GM21515 (cell line): ENCODE measurements around the gene PAQR4.

Experiments
- ATAC-seq: cut with Tn5 transposase; IDR thresholded peaks from one replicate; pipeline ENCODE4 v1.9.1; 2021; ENCODE audit not compliant: unreplicated experiment

The PAQR4 gene

DNA sequence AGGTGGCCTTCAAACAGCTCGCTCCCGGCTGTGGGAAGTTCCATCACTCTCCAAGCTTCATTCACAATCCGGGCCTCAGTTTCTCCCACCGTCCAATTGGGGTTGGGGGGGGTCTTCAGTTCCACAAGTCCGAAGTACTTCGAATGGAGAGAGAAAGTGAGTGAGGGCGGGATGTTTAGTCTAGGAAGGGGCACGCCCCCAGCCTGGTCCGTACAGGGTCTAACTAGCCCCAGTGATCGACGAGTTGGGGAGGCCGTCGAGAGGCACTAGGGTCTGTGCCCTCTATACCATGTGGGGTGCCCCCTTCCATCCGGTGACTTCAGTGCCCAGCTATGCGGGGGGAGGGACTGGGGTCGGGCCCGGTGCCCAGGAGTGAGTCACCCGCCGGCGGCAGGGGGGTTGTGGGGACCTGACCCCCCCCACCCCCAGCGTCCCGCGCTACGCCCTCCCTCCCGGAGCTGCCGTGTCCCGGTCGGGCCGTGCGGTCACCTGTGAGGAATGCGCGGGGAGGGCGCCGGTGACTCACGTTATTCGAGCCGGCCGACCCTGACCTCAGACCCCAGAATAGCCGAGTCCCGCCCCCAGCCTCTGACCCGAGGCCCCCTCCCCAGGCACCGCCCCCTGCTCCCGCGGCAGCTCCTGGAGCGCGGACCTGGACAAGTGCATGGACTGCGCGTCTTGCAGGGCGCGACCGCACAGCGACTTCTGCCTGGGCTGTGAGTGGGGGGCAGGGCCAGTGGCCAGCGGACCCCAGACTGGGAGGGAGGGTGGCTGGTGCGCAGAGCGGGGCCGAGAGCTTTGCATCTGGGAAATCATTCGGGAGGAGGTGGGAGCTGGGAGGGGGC is 51.7 kb downstream of the PAQR4 start:
- no peak for ATAC-seq

DNA sequence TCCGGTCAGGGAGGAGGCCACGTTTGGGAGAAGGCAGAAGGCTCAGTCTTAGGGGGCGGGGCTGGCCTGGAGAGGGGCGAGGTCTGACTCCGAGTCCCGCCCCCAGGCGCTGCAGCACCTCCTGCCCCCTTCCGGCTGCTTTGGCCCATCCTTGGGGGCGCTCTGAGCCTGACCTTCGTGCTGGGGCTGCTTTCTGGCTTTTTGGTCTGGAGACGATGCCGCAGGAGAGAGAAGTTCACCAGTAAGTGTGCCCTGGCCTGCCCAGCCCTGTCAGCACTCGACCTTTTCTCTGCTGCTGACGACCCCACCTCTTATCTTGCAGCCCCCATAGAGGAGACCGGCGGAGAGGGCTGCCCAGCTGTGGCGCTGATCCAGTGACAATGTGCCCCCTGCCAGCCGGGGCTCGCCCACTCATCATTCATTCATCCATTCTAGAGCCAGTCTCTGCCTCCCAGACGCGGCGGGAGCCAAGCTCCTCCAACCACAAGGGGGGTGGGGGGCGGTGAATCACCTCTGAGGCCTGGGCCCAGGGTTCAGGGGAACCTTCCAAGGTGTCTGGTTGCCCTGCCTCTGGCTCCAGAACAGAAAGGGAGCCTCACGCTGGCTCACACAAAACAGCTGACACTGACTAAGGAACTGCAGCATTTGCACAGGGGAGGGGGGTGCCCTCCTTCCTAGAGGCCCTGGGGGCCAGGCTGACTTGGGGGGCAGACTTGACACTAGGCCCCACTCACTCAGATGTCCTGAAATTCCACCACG is 52.5 kb downstream of the PAQR4 start:
- ATAC-seq, result no peak

DNA sequence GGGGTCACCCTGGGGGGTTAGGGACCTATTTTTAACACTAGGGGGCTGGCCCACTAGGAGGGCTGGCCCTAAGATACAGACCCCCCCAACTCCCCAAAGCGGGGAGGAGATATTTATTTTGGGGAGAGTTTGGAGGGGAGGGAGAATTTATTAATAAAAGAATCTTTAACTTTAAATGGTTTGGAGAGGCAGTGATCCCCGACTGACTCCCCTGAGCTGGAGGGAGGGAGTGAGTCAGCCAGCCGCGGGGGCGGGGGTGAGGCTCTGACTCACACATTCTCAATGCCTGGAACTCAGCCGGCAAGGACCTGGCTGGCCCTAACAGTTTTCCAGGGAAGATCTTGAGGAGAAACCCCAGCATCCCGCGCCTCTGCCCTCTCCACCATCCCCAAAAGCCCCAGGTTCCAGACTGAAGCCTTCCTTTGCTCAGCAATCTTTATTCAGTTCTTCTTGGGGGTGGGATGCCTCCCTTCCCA is 53.1 kb downstream of the PAQR4 start:
- no peak for ATAC-seq

DNA sequence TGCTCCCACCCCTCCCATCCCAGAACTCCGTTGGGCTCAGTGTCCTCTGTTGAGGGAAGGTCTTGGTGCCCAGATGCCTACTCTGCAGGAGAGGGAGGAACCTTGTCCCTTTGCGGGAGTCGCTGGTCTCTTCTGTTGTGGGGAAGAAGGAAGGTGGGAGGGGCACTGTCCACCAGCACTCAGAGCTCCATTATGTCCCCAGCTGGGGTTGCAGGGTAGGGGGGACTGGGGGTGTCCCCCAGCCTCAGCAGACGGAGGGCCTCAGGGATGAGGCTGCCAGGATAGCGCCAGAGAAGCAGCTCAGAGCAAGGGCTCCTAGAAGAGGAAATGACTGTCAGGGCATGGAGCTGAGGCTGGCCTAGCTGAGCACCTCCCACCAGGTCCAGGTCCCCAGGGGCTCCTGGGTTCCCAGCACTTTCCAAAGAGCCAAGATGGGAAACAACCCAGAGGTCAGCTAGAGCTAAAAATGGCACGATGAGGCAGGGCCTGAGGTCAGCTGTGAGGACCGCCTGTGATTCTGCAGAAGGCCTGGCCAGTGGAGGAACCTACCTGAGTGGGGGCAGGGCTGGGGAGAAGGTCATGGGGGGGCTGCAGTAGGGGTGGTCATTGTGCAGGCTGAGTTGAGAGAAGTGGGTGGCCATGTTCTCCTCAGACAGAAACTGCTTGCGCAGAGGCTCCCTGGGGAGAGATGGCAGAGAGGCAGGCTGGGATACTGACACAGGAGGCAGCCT is 53.7 kb downstream of the PAQR4 start:
- no peak for ATAC-seq
